ENCODE data around the gene GMCL2. TPM values are rescaled to one million over a fixed set of nuclear protein-coding genes. Genes with fewer than 3 reads are reported as not detected.

GMCL2 gene
- polyA plus RNA-seq, 1 of the 3 experiments (the other 2 are of a cell fraction), result not detected

DNA sequence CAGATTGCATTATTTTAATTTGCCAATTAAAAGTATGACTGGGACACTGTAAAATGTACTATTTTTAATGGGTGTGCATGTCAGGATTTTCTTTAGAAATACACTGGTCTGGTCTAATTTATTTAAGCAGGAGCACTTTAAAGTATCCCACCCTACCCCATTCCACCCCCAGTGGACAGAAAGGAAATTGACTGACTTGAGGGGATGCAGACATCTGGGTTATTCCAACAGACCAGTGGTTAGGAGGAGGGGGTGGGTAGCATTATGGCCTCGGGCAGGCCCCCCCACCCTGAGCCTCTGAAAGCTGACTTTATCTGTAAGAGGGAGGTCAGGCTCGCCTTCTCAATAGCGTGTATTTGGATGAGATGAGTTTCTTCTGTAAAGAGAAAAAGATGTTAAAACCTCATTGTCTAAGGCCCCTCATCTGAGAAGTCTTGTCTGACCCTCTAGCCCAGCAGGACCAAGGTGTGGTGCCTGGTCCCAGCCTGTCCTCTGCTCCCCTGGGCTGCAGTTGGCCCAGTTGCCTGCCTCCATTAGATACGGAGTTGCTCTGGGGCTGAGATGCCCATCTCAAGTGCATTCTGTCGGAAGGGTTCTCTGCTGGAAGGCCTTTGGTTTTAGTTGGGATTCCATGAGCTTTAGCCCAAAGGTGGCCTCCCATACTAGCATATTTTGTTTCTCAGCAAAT, 21.5 kb upstream of the GMCL2 start:
- ChIA-PET POLR2A (no interaction called here), CTCF (interaction anchor here (0.6 to 0.9 kb wide), 2 partner anchors 21 to 26 kb away, joined by 3 read pairs; no protein-coding TSS in a partner anchor)
- Histone ChIP-seq H2AFZ (ENCODE audit: low read depth) (no peak overlapping the region), H3F3A (replicated peaks; ENCODE audit: insufficient read depth) (peaks cover 7% of the 10 kb centered on the region), H3K79me2 (ENCODE audit: insufficient read depth) (peaks cover 90% of the 10 kb centered on the region), H3K9me2 (no peaks in the 10 kb centered on the region), H3K9ac (no peak overlapping the region), H3K4me2 (no peak overlapping the region), H3K9me3 (no peaks in the 10 kb centered on the region), H3K4me1 (ENCODE audit: control insufficient read depth in 1 of 2, insufficient read depth in 2 of 2, low read depth in 1 of 2, low read length in 1 of 2) (peaks cover 14 to 31% of the 10 kb centered on the region in 2 experiments), H3K27me3 (ENCODE audit: insufficient read depth) (no peaks in the 10 kb centered on the region), H3K36me3 (replicated peaks in 1 of 2; ENCODE audit: control insufficient read depth in 1 of 2, insufficient read depth in 2 of 2, low read length in 1 of 2) (peaks cover 45 to 76% of the 10 kb centered on the region in 2 experiments), H3K27ac (ENCODE audit: low read depth in 2 of 2, low read length in 1 of 2) (no peak overlapping the region), H3K4me3 (ENCODE audit: low read depth in 2 of 2, low read length in 1 of 2) (no peak overlapping the region), H4K20me1 (ENCODE audit: insufficient read depth) (peaks cover 83% of the 10 kb centered on the region)
- peak; percentile 72 for DNase-seq
- WGBS (ENCODE audit: low lambda C conversion rate), result 89% methylated on average over 5 of the region's 5 CpGs
- TF ChIP-seq, protein P1, sequence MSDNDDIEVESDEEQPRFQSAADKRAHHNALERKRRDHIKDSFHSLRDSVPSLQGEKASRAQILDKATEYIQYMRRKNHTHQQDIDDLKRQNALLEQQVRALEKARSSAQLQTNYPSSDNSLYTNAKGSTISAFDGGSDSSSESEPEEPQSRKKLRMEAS (IDR thresholded peaks at IDR 0.05; ENCODE audit: low read depth), result no peak
- TF ChIP-seq, protein P2, sequence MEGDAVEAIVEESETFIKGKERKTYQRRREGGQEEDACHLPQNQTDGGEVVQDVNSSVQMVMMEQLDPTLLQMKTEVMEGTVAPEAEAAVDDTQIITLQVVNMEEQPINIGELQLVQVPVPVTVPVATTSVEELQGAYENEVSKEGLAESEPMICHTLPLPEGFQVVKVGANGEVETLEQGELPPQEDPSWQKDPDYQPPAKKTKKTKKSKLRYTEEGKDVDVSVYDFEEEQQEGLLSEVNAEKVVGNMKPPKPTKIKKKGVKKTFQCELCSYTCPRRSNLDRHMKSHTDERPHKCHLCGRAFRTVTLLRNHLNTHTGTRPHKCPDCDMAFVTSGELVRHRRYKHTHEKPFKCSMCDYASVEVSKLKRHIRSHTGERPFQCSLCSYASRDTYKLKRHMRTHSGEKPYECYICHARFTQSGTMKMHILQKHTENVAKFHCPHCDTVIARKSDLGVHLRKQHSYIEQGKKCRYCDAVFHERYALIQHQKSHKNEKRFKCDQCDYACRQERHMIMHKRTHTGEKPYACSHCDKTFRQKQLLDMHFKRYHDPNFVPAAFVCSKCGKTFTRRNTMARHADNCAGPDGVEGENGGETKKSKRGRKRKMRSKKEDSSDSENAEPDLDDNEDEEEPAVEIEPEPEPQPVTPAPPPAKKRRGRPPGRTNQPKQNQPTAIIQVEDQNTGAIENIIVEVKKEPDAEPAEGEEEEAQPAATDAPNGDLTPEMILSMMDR (IDR thresholded peaks at IDR 0.05), result peak; percentile 35

DNA sequence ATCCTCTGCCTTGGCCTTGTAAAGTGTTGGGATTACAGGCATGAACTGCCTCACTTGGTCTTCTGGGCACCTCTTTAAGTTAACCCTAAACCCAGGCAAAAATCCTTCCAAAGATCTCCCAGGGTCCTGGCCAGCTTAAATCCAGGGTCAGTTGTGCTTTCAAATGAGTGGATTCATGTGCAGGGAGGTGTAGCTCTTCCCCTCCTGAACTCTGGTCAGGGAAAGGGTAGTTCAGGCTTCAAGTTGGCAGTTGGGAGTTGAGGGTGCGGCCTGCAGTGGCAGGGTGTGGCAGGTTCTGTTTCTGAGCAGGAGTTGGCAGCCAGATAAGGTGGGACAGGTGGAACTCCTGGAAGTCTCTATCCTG, 20.7 kb upstream of the GMCL2 start:
- DNase-seq, result no peak
- no peak overlapping the region for H3K4me3 ChIP-seq (ENCODE audit: low read depth in 2 of 2, low read length in 1 of 2)
- H2AFZ ChIP-seq (ENCODE audit: low read depth), result no peak overlapping the region
- peaks cover 45 to 69% of the 10 kb centered on the region in 2 experiments for H3K36me3 ChIP-seq (replicated peaks in 1 of 2; ENCODE audit: control insufficient read depth in 1 of 2, insufficient read depth in 2 of 2, low read length in 1 of 2)
- H3K9me2 ChIP-seq, result no peaks in the 10 kb centered on the region
- peaks cover 77% of the 10 kb centered on the region for H4K20me1 ChIP-seq (ENCODE audit: insufficient read depth)
- H3F3A ChIP-seq (replicated peaks; ENCODE audit: insufficient read depth), result peaks cover 7% of the 10 kb centered on the region
- H3K4me1 ChIP-seq (ENCODE audit: control insufficient read depth in 1 of 2, insufficient read depth in 2 of 2, low read depth in 1 of 2, low read length in 1 of 2), result peaks cover 14 to 26% of the 10 kb centered on the region in 2 experiments
- no peak overlapping the region for H3K9ac ChIP-seq
- peaks cover 93% of the 10 kb centered on the region for H3K79me2 ChIP-seq (ENCODE audit: insufficient read depth)
- H3K9me3 ChIP-seq, result no peaks in the 10 kb centered on the region
- 0 out of 2 replicates have a peak overlapping the region, but pooled peaks have one; percentile 11 for H3K4me2 ChIP-seq
- TF ChIP-seq POLR2AphosphoS5 (IDR thresholded peaks at IDR 0.05; ENCODE audit: low read depth, low read length) (no peak), RCOR1 (IDR thresholded peaks at IDR 0.05; ENCODE audit: low read length) (no peak), EP300 (IDR thresholded peaks at IDR 0.05; ENCODE audit: borderline replicate concordance in 1 of 2, low read depth in 1 of 2, low read length in 1 of 2) (no peak), YY1 (IDR thresholded peaks at IDR 0.05; ENCODE audit: low read depth) (no peak), ELF1 (IDR thresholded peaks at IDR 0.05) (no peak), SMC3 (IDR thresholded peaks at IDR 0.05; ENCODE audit: low read depth, low read length) (no peak), SIN3A (IDR thresholded peaks at IDR 0.05; ENCODE audit: borderline replicate concordance, low read depth, low read length) (no peak), MXI1 (IDR thresholded peaks at IDR 0.05; ENCODE audit: low read depth, low read length) (no peak), RAD21 (IDR thresholded peaks at IDR 0.05; ENCODE audit: low read length) (no peak), GATA2 (CRISPR knock-in tag; IDR thresholded peaks at IDR 0.05) (no peak), TCF12 (IDR thresholded peaks at IDR 0.05) (no peak), NFIC (IDR thresholded peaks at IDR 0.05; ENCODE audit: borderline replicate concordance) (no peak), CHD2 (IDR thresholded peaks at IDR 0.05; ENCODE audit: low read length, partially characterized antibody) (no peak), FOXM1 (IDR thresholded peaks at IDR 0.05; ENCODE audit: low read depth) (no peak)
- TF ChIP-seq, protein P1 (IDR thresholded peaks at IDR 0.05; ENCODE audit: low read depth), result no peak
- TF ChIP-seq, protein P3, sequence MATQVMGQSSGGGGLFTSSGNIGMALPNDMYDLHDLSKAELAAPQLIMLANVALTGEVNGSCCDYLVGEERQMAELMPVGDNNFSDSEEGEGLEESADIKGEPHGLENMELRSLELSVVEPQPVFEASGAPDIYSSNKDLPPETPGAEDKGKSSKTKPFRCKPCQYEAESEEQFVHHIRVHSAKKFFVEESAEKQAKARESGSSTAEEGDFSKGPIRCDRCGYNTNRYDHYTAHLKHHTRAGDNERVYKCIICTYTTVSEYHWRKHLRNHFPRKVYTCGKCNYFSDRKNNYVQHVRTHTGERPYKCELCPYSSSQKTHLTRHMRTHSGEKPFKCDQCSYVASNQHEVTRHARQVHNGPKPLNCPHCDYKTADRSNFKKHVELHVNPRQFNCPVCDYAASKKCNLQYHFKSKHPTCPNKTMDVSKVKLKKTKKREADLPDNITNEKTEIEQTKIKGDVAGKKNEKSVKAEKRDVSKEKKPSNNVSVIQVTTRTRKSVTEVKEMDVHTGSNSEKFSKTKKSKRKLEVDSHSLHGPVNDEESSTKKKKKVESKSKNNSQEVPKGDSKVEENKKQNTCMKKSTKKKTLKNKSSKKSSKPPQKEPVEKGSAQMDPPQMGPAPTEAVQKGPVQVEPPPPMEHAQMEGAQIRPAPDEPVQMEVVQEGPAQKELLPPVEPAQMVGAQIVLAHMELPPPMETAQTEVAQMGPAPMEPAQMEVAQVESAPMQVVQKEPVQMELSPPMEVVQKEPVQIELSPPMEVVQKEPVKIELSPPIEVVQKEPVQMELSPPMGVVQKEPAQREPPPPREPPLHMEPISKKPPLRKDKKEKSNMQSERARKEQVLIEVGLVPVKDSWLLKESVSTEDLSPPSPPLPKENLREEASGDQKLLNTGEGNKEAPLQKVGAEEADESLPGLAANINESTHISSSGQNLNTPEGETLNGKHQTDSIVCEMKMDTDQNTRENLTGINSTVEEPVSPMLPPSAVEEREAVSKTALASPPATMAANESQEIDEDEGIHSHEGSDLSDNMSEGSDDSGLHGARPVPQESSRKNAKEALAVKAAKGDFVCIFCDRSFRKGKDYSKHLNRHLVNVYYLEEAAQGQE (IDR thresholded peaks at IDR 0.05; ENCODE audit: low read depth, low read length), result no peak
- TF ChIP-seq, protein P4, sequence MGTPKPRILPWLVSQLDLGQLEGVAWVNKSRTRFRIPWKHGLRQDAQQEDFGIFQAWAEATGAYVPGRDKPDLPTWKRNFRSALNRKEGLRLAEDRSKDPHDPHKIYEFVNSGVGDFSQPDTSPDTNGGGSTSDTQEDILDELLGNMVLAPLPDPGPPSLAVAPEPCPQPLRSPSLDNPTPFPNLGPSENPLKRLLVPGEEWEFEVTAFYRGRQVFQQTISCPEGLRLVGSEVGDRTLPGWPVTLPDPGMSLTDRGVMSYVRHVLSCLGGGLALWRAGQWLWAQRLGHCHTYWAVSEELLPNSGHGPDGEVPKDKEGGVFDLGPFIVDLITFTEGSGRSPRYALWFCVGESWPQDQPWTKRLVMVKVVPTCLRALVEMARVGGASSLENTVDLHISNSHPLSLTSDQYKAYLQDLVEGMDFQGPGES (IDR thresholded peaks at IDR 0.05; ENCODE audit: low read depth, low read length), result no peak
- H3K27ac ChIP-seq (ENCODE audit: low read depth in 2 of 2, low read length in 1 of 2), result no peak overlapping the region
- no peaks in the 10 kb centered on the region for H3K27me3 ChIP-seq (ENCODE audit: insufficient read depth)
- ChIA-PET CTCF (interaction anchor here (1.0 kb wide), 1 partner anchor 8 kb away, joined by 4 read pairs; no protein-coding TSS in a partner anchor), POLR2A (interaction anchor here (0.8 kb wide), 1 partner anchor 18 kb away, joined by 4 read pairs; no protein-coding TSS in a partner anchor)
- WGBS (ENCODE audit: low lambda C conversion rate), result 92% methylated on average over 1 of the region's 1 CpG
